RKO (cell line): Measurements from ENCODE around the gene IFIT1.
"Not testable (repeated sequence)": the region's sequence is repeated elsewhere in the genome, so short reads cannot be mapped to it uniquely, and the experiment has no call there.

Experiments
- DNase-seq: peaks from one replicate; pipeline ENCODE4 v3.0.0-alpha.2; 2016; ENCODE audit warnings: low spot score

IFIT1 gene

DNA sequence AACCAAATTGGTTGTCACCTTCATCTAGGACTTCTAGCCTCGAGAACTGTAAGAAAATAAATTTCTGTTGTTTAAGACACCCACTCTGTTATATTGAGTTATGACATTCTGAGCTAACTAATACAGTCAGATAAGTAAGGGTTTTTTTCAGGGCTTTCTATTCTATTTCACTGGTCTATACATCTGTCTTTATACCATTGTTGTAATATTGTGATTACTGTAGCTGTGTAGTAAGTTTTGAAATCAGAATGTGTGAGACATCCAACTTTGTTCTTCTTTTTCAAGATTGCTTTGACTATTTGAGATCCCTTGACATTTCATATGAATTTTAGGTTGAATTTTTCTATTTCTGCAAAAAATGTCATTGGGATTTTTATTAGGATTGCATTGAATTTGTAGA, 7.5 kb downstream of the IFIT1 start:
- DNase-seq = no peak

DNA sequence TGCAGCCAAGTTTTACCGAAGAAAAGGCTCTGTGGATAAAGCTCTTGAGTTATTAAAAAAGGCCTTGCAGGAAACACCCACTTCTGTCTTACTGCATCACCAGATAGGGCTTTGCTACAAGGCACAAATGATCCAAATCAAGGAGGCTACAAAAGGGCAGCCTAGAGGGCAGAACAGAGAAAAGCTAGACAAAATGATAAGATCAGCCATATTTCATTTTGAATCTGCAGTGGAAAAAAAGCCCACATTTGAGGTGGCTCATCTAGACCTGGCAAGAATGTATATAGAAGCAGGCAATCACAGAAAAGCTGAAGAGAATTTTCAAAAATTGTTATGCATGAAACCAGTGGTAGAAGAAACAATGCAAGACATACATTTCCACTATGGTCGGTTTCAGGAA, 10.6 kb downstream of the IFIT1 start:
- DNase-seq = no peak

DNA sequence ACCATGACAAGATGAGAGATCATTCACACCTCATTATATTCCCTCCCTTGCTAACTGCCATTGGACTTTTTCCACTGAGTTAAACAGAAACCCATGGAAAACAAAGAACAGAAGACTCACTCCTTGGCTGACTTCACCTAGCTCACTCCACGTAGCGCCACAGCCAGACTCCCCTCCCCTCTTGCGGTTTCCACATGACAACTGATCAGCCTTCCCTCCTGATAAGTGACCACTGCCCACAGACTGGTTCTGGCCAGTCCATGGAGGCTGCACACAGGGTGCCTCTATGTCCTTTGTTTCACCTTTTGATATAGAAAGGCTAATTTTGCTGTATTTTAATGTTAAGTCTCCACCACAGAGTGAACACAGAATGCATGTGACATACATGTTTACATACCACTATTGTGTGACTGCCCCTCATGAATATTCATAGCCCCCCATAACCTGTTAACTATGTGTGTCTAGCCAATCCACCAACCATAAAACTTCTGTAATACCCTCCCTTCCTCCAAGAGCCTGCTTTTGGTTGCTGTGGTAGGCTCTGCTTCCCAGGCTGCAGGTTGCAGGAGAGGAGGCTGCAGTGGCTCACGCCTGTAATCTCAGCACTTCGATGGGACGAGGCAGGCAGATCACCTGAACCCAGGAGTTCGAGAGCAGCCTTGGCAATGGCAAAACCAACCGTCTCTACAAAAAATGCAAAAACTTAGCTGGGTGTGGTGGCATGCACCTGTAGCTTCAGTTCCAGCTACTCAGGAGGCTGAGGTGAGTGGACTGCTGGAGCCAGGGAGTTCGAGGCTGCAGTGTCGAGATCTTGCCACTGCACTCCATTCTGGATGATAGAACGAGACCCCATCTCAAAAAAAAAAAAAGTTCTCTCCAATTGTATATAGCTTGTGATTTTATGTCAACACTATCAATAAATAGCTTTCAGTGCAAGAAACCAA, 12.0 kb downstream of the IFIT1 start:
- no peak for DNase-seq

DNA sequence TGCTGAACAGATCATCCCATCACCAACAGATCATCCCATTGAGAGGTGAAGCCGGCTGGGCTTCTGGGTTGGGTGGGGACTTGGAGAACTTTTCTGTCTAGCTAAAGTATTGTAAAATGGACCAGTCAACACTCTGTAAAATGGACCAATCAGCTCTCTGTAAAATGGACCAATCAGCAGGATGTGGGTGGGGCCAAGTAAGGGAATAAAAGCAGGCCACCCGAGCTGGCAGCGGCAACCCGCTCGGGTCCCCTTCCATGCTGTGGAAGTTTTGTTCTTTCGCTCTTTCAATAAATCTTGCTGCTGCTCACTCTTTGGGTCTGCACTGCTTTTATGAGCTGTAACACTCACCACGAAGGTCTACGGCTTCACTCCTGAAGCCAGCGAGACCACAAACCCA, 13.8 kb downstream of the IFIT1 start:
- DNase-seq = not testable (repeated sequence)

DNA sequence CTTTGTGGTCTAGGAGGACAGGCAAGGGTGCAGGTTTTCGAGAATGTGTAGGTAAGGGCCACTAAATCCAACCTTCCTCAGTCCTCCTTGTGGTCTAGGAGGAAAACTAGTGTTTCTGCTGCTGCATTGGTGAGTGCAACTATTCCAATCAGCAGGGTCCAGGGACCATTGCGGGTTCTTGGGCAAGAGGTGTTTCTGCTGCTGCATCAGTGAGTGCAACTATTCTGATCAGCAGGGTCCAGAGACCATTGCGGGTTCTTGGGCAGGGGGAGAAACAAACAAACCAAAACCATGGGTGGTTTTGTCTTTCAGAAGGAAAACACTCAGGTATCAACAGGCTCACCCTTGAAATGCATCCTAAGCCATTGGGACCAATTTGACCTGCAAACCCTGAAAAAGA, 15.4 kb downstream of the IFIT1 start:
- not testable (repeated sequence) for DNase-seq

DNA sequence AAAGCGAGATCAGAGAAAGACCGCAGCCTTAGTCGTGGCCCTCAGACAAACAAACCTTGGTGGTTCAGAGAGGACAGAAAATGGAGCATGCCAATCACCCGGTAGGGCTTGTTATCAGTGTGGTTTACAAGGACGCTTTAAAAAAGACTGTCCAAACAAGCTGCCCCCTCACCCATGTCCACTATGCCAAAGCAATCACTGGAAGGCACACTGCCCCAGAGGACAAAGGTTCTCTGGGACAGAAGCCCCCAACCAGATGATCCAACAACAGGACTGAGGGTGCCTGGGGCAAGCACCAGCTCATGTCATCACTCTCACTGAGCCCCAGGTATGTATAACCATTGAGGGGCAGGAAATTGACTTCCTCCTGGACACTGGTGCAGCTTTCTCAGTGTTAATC, 16.9 kb downstream of the IFIT1 start:
- DNase-seq = not testable (repeated sequence)

DNA sequence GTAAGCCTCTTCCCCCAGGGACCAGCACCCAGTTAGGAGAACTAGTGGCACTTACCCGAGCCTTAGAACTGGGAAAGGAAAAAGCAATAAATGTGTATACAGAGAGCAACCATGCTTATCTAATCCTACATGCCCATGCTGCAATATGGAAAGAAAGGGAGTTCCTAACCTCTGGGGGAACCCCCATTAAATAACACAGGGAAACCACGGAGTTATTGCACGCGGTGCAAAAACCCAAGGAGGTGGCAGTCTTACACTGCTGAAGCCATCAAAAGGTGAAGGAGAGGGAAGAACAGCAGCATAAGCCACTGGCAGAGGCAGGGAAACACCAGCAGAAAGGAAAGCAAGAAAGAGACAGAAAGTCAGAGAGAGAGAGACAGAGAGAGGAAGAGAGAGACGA, 18.1 kb downstream of the IFIT1 start:
- DNase-seq = not testable (repeated sequence)

DNA sequence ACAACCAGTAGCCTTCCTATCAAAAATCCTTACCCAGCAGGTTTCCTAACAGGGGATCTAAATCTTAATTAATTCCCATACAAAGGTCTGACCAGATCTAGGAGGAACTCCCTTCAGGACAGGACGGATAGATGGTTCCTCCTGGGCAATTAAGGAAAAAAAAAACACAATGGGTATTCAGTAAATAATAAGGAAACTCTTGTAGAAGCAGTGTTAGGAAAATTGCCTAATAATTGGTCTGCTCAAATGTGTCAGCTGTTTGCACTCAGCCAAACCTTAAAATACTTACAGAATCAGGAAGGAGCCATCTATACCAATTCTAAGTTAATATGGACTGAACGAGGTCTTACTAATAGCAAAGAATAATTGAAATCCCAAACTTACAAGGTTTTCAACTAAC, 18.7 kb downstream of the IFIT1 start:
- not testable (repeated sequence) for DNase-seq

DNA sequence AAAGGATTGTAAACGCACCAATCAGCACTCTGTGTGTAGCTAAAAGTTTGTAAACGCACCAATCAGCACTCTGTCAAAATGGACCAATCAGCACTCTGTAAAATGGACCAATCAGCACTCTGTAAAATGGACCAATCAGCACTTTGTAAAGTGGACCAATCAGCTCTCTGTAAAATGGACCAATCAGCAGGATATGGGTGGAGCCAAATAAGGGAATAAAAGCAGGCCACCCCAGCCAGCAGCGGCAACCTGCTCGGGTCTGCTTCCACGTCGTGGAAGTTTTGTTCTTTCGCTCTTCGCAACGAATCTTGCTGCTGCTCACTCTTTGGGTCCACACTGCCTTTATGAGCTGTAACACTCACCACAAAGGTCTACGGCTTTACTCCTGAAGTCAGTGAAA, 19.9 kb downstream of the IFIT1 start:
- DNase-seq = not testable (repeated sequence)

DNA sequence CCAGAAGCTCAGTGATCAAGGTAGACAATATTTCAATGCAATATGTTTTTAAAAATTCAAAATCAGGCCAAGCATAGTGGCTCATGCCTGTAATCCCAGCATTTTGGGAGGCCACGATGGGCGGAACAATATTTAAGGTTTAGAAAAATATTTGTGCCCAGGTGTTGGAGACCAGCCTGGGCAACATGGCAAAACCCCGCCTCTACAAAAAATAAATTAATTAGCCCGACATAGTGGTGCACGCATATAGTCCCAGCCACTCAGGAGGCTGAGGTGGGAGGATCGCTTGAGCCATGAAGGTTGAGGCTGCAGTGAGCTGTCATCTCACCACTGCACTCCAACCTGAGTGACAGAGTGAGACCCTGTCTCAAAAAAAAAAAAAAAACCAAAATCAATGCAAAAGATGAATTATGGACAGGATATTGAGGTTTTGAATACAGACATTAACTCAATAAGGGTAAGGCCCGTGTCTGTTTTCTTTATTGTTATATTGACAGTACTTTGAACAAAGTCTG, 21.0 kb downstream of the IFIT1 start:
- no peak for DNase-seq

DNA sequence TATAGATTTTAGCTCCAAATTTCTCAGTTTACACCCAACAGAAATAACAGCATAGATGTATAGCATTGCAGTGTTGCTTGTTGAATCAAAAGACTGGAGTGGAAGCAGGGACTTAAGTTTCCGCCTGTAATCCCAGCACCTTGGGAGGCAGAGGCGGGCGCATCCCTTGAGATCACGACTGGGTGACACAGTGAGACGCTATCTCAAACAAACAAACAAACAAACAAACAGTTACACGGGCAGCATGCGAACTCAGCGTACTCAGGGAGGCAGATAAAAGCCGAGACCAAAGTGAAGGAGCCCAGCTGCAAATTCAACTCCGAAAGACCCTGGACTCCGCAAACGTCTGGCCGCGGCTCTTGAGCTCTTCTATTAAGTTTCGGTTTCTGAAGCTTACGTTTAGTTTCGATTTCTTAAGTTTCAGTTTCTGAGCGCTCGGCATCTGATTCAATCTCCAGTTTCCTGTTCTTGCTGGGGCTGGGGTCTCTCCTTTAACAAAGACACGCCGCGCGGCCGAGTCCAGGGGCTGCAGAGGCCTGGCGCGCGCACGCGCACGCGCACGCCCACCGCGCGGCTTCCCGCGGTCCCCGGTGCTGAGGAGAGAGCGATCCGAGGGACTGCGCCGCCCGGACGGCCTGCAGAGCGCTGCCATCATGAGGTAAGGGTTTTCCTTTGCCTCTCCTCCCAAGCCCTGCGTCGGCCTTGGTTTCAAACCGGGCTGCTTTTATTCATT, 21.9 kb downstream of the IFIT1 start, which contains the start of gene IFIT5:
IFIT5 (plus strand) TSS at position 423 of the 733 bp plus-strand sequence; CDS start at position 654, 231 bp downstream.
- peak; percentile 75 for DNase-seq

DNA sequence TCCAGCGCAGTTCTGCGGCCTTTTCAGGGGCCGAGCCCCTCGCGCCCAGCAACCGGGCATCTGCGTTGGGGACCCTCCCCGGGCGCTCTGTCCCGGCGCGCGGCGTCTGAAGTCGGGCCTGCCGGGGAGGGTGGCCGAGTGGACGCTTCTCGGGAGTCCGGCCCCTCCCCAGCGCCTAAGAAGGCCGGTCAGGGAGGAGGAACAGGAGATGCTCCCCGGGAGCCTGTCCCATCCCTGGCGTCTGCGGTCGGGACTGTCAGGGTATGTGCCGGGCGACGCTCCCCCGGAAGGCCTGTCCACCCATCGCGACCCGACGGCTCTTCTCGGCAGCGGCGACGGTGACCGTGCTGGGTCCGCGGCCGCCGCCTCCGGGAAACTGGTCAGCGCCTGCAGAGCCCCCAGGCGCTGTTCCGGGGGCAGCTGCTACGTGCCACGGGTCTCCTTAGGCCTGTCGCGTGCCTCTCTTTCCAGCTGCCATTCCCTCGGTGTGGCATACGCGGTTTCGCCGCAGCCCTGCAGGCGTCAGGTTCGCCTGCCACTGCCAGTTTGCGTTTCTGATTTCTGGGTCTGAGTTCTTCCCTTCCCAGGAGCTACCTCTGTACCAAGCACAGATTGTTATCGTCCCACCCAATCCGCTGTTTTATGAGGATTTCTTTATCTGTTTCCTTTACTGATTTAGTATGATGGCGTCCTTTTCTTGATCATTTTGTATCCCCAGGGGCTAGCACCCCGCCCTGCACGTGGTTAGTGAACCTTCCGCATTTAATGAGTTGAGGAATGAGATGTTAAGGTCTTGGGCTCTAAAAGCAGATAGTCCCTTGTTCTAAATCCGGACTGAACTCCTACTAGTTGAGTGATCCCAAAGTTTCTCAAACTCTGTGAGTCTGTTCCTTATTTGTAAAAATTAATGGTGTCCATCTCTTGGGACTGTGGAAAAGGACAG, 22.7 kb downstream of the IFIT1 start:
- DNase-seq = peak; percentile 39

DNA sequence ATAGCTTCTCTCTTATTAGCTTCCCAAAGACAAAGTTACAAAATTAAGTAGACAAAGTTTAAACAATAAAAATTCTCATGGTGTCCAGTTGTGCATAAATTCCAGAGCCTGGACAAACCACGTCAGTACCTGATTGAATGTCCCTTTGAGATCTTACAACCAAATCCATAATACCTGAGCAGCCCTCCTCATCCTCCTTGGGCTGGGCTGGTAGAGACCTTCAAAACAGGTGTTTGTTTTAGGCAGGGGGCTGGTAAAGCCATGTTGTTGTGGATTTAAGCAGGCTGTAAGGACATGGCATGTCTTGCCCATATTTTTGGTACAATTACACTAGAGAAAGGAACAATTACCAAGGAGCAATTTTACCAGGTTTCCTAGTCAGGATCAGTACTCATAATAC, 24.0 kb downstream of the IFIT1 start:
- DNase-seq = no peak

DNA sequence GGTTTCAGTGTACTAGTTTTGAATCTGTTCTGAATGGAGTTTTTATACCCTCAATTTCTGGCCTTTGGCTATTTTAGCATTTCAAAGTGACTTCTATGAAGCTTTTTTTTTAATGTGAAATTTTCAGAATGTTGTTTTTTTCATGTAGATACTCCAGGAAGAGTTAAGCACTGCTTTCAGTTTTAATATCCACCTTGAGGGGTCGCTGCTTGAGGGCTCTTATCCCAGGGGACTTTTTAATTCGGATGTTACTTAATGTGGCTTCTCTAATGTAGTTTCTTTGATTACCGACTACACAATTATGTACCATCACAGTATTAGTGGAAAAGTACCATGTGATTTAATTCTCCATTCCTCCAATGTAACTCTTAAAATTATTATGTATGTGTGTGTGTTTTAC, 27.1 kb downstream of the IFIT1 start:
- no peak for DNase-seq

DNA sequence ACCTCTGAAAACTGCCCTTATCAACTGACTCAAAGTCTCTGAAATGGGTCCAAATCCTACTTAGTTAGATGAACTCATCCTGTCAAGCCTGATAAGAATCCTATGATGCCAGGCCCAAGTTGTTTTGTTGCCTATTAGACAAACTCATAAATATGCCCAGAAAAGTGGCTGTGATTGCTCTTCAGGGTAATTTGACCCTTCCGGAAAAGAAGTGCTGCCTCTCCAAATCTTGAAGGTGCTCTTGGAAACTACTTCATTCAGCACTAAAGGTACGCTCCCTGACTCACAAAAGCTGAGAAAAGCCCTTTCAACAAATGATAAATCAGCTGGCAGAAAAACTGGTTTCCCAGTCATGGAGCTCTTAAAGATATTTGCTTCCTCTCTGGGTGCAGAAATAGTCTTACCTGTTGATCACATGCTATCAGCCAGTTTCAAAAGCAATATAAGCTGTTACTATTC, 28.6 kb downstream of the IFIT1 start:
- DNase-seq = no peak

DNA sequence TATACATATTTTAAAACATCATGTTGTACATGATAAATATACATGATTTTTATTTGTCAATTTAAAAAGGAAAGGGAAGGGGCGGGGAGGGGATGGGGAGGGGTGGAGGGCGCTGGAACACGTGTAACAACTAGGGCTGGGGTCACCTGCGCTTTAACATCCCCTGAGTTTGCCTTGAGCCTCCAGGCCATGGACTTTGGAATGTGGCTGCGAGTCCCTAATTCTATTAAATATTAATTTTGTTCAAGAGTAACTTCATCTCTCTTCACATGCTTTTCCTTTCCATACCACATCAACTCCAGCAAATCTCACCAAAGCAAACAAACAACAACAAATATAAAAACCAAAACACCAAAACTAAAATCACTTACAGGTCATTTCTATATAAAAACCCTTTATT, 32.6 kb downstream of the IFIT1 start:
- no peak for DNase-seq

DNA sequence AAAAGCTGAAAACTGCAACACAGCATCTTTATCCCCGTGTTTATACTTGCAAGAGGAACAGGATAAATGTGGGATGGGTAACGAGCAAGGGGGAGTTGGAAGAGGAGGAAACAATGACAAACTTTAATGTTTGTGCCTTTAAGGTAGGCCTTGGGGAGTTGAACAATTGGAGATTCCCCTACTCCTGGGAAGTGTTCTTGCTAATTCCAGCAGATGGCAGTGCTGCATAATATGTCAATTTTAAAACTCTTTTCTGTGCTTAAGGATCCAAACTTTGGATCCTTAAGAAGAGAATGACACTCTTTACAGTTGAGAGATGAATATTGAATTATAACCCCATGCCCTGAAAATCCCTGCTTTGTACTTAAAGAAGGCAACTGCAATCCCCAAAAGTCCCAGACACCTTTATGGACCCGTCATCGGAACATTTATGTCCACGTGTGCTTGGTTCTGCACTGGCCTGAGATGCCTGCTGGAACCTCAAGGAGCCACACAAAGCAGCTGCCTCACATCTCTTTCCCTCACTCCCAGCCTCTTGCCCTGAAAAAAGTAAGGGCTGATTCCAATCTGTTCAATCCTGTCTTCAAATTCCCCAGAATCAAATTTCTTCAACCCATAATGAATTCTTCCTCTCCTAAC, 33.9 kb downstream of the IFIT1 start:
- DNase-seq = peak; percentile 68

DNA sequence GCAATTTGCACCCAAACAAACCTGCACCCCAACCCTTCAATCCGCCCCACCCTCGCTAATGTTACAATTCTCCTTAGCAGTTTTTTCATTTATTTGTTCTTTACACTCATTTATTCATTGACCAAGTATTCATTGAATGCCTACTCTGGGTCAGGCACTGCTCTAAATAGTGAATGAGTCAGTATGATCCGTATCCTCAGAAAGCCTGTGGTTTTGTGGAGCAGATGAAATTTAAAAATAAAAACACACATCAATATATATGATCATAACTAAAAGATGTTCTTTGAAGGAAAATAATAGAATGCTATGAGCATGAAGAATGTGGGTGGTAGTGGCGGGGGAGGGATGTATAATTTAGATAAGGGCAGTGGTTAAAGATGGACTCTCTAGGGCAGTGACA, 35.2 kb downstream of the IFIT1 start:
- no peak for DNase-seq

DNA sequence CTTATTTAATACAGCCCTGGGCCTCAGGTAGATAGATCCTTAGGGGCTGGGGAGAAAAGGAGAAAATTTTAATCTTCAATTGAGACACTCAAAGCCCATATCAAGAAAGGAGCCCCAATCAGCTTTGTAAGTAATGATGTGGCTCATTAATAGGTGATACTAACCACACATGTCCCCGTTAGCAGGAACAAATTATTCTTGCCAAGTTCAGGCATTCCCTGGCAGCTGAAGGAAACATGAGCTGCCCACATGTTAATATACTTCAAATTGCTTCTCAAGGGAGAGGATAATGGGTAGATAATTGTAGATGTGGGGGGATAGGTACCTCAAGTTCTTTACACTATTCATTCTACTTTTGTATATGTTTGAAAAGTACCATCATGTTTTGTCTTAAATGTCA, 36.5 kb downstream of the IFIT1 start:
- no peak for DNase-seq

DNA sequence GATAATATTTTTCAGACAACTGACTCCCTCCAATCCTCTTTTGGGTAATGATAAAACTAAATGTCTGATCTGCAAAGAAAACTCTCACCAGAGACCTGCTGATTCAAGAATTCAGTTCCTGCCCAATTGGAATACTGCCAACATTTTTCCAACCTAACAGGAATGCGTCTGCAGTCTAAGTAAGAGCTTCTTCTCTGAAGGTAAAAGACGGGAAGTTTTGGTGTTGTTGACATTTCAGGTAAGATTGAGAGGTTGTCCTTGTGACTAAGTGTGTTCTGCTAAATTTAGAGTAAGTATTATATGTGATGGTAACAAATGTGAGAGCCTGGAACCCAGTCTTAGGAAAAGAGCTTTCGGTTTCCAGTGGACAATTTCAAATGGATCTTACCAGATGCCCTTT, 39.6 kb downstream of the IFIT1 start:
- DNase-seq = no peak

DNA sequence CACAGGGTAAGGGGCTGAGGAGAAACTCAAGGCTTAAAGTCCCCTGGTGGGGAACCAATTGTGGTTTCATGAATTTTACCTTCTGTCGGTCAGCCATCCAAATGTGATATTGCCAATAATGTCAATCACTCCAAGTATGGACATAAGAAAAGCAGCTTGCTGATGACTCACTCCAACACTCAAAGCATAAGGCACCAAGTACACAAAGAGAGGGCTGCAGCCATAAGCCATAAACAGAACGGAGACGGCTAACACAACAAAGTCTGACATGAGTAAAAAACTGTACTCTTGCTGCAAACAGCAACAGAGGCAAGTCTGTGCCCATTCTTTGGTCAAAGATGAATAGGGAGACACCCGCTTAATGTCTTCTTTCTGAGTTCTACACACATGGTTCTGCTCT, 46.1 kb downstream of the IFIT1 start:
- DNase-seq = no peak
